HPDE6-E6E7 (cell line): ENCODE results near the gene SERF2.
"Not testable (repeated sequence)": the region's sequence is repeated elsewhere in the genome, so short reads cannot be mapped to it uniquely, and the experiment has no call there.

ENCODE experiments used
- DNase-seq: peaks from one replicate; pipeline ENCODE4 v3.0.0; 2011; ENCODE audit warnings: missing footprints; ENCODE audit errors: extremely low spot score

SERF2 gene

DNA sequence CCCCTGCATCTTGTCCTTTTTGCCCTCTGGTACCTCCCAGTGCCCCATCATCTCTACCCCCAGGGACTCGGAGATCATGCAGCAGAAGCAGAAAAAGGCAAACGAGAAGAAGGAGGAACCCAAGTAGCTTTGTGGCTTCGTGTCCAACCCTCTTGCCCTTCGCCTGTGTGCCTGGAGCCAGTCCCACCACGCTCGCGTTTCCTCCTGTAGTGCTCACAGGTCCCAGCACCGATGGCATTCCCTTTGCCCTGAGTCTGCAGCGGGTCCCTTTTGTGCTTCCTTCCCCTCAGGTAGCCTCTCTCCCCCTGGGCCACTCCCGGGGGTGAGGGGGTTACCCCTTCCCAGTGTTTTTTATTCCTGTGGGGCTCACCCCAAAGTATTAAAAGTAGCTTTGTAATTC is 1.5 kb downstream of the SERF2 start:
- DNase-seq: no peak

DNA sequence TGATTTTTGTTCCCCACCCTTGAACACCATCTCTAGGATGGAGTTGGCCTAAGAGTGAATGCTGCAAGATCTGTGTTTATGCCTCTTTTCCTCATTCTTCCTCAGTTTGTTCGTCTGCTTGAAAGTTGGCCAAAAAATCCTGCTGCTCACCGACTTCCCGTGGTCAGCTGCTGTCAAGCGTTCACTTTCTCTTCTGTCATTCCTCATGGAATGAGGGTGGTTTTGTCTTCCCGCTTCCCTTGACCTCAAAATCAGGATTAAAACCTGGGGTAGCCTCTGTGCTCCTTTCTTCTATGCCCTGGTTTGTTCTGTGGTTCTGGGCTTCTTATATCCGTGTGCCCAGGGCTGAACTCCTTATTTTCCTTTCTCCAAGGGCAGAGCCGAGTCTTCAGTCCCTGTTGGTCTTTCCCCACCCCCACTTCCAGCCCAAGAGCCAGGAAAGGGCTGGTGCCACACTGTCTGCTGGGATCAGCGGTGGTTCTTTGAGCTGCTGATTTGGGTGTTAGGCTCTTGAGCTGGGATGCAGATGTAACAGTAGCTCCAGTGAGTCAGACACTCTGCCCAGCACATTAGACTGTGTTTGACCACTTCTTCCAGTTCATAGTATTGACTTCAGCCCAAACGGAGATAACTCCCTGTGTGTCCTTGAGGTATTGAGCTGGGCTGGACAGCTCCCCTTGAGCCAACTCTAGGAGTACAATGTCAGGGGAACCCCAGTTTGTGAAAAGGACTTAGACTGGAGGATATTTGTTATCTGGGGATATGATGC is 2.3 kb downstream of the SERF2 start:
- no peak for DNase-seq

- no peak for DNase-seq
Observed at GRCh38 chr15:43795197-43795596, 3.1 kb downstream of the SERF2 start.

- no peak for DNase-seq
Observed at GRCh38 chr15:43795997-43796396, 3.9 kb downstream of the SERF2 start.

DNA sequence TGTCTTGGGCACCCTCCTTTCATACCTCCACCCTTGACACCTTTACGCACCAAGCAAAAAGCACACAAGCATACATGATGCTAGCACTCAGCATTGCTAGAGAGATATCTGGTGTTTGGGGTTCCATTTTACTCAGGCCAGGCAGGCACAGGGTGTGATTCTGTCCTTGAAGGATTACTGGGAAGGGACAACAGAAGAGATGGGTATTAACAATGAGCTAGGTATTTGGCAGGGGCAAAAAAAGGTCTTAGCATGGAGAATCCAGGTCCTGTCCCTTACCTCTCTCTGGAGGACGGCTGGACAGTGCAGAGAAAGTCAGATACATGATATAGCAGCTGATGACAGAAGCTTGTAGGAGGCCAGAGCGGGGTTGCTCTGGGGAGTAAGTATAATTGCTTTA is 4.4 kb downstream of the SERF2 start:
- no peak for DNase-seq

DNA sequence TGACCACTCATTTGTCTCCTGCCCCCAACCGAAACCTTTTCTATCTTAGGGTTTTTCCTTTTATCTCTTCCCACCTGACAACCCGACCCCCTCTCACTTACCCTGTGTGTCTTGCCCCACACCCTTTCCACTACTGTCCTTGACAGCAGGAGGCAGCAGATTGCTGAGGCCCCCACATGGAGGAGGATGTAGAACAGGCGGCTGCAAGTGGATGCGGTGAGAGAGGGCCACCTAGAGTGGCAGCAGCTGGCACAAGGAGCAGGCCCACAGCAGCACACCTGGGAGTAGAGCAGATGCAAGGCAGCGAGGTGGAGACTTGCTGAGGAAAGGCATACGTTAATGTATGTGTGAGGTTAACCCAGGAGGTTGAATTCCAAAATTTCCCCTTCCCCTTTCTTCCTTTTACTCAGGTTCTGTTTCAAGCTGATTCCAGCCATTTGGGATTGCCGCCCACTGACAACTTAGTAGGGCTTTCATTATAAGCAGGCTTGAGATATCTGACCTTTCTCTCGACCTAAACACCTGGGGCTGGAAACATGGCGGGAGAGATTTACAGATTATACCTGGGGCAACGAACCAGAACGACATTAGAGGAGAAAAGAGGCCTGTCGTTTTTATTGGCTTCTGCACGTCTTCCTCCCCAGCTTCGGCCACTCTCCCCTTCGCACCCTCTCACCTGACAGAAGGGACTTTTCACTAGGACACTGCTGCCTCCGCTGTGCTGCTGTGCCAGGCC is 7.3 kb downstream of the SERF2 start:
- DNase-seq: no peak

- DNase-seq: no peak
Observed at GRCh38 chr15:43799945-43800285, 7.8 kb downstream of the SERF2 start, which contains the start of gene SERINC4. TSS of gene SERINC4 (minus strand) at chr15:43800220. CDS start at chr15:43799986, 234 bp downstream.

DNA sequence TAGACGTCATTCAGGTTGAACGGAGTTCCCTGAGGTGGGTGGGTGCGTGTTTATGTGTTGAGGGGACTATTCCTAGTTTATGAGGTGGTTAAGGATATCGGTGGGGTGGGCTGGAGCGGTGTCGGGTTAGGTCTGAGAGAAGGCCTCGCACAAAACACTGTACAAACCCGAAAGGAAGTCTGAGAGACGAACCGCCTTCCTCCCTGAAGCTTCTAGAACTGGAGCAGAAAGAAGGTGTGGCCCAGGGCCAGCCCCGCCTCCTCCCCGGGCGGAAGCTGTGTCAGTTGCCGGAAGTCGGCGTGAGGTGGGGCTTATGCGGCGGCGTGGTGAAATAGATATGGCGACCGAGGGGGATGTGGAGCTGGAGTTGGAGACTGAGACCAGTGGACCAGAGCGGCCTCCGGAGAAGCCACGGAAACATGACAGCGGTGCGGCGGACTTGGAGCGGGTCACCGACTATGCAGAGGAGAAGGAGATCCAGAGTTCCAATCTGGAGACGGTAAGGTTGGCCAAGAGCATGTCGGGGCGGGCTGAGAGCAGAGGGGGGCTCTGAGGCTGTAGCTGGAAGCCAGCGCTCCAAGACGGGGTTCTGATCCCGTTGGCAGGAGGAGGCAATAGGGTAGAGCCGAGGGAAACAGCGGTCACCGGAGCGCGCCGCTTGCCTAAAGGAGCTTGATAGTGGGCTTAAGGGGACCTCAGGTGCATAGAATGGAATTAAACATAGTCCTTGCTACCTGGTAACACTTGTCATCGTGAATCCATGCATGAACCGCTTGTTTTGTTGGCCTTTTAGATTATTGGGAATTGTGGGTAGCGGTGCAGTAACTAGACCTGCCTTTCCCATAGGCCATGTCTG is 8.4 kb downstream of the SERF2 start, which contains the start of gene HYPK:
Gene HYPK, plus strand, starts transcription at position 314 of the 856 bp plus-strand sequence. Its CDS starts 24 bp downstream, at position 338.
- peak; percentile 63 for DNase-seq

DNA sequence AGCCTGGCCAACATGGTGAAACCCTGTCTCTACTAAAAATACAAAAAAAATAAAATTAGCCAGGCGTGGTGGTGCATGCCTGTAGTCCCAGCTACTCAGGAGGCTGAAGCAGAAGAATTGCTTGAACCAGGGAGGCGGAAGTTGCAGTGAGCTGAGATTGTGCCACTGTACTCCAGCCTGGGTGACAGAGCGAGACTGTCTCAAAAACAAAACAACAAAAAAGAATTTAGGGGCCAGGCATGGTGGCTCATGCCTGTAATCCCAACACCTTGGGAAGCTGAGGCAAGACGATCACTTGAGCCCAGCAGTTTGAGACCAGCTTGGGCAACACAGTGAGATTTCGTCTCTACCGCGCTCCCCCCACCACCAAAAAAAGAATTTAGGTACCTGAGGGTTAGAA is 10.6 kb downstream of the SERF2 start:
- not testable (repeated sequence) for DNase-seq

- no peak for DNase-seq
Observed at GRCh38 chr15:43808435-43808950, 16.4 kb downstream of the SERF2 start.

DNA sequence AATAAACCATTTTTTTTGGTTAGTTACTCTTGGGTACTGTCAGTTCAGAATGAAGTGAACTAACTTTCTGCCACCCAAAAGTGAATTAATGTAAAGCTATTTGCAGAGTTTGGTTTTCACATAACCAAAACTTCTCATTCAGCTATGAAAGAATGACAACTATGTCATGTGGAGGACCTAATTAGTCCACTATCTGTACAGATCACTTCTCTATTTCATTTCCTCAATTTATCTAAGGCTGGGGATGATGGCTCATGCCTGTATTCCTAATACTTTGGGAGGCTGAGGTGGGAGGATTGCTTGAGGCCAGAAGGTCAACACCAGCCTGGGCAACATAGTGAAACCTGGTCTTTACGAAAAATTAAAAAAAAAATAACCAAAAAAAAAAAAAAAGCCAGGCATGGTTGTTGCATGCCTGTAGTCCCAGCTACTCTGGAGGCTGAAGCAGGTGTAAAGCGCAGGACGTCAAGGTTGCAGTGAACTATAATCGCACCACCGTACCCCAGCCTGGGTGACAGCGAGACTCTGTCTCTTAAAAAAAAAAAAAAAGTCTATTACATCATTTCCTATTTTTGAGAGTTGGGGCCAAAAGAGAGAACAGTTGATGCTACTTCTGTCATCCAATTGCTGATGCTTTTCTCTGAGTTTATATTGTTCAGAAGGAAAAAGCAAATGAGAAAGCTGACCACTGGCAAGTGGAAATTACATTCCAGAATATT is 17.0 kb downstream of the SERF2 start:
- no peak for DNase-seq

GRCh38 chr15:43815064-43815463 is 22.9 kb downstream of the SERF2 start:
- DNase-seq: not testable (repeated sequence)

GRCh38 chr15:43821505-43821904 is 29.4 kb downstream of the SERF2 start:
- no peak for DNase-seq

DNA sequence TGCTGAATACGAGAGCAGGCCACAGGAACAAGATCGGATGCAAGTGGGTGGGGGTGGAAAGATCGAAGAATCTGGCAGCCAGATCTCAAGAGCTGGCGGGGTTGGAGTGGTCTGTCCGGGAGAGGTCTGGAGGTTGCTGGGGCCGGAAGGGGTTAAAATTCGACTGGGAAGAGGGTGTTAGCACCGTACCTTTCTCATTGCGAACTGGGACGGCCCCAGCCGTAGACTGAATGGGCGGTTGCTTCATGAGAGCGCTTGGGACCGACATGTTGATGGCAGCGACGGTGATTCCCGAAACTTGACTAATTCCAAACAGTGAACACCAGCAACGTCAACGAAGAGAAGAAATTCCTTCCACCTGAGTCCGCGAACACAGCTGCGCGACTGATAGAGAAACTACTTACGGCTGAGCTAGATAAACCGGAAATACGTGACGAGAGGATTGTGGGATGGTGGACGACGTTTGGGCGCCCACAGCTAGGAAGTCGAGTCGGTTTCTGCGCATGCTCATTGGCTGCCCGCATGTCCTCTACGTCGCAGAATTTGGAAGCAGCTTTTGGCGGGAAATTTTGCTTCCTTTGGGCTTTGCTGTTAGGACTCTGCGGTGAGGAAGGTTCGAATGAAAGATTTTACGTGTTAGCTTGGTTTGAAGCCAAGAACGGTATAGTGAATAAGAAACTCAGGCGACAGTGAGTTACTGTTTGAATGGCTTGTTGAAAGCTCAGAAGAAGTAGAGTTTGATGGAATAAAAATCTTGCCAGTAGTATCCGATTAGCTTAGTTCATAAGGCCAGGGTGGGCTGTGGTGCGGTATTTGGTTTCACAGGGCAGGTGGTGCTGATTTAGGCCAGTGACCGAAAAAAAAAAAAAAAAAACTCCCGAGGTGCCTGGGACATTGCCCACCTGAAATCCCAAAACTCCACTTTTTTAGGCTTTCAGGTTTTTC is 32.5 kb downstream of the SERF2 start, which contains the start of gene MFAP1:
Gene MFAP1, minus strand, starts transcription at position 389 of the 945 bp plus-strand sequence. Its CDS starts 121 bp downstream, at position 268.
- peak; percentile 98 for DNase-seq

GRCh38 chr15:43825305-43825704 is 33.2 kb downstream of the SERF2 start:
- not testable (repeated sequence) for DNase-seq

DNA sequence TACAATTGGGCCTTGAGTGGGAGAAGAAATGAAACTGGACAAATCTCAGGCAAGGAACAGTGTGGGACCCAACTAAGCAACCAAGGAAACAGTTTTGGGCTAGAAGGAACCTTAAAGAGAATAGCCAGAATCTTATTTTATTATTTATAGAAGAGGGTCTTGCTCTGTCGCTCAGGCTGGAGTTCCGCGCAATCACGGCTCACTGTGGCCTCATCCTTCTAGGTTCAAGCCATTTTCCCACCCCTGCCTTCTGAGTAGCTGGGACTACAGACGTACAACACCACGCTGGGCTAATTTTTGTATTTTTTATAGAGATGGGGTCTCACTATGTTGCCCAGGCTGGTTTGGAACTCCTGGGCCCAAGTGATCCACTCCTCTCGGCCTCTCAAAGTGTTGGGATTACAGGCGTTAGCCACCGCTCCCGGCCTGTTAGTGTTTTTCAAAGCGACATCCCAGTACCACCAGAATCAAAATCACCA is 33.9 kb downstream of the SERF2 start:
- DNase-seq: no peak

- DNase-seq: peak; percentile 83
Observed at GRCh38 chr15:43826508-43827341, 34.6 kb downstream of the SERF2 start, which contains the start of gene WDR76. TSS of gene WDR76 (plus strand) at chr15:43827002. CDS start at chr15:43827033, 31 bp downstream.

DNA sequence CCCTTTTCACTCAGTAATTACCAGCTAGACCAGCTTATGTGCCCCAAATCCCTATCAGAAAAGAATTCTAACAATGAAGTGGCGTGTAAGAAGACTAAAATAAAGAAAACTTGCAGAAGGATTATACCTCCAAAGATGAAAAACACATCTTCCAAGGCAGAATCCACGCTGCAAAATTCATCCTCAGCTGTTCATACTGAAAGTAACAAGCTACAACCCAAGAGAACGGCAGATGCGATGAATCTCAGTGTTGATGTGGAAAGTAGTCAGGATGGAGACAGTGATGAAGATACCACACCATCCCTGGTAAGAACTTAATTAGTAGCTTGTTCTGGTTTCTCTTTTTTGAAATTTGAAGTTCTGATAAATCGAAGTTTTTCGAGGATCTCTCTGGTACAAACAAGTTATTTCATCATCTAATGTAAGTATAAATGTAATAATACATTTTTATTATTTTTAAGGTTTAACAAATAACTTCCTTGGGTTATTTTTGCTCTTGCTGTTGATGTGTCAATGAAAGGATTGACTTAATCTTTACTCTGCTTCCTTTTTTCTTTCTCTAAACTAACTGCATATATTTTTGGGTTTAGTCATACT is 36.0 kb downstream of the SERF2 start:
- DNase-seq: no peak
